ENCODE data around the gene TNFAIP8.

GRCh38 chr5:119400245-119400644 lies 44.4 kb downstream of the TNFAIP8 start:
- no peak for TF ChIP-seq POLR2AphosphoS5 (IDR thresholded peaks at IDR 0.05)
- no peak for TF ChIP-seq CTCF (IDR thresholded peaks at IDR 0.05)
- no peak for TF ChIP-seq POLR2A (IDR thresholded peaks at IDR 0.05)
- no peak for TF ChIP-seq EP300 (IDR thresholded peaks at IDR 0.05)

Data from suprapubic skin (tissue), 4 donors.